HEK293 (cell line): ENCODE data around the gene GNRHR.

Source experiments
- ATF2 ChIP-seq: fragments of 450-650 bp; formaldehyde crosslinking; IDR thresholded peaks from 2 replicates; pipeline ENCODE4 v1.5.1; 2016; ENCODE audit warnings: missing biosample characterization, missing genetic modification characterization, low read depth
- CTCF ChIP-seq: fragments of 450-650 bp; formaldehyde crosslinking; IDR thresholded peaks from 2 replicates; pipeline ENCODE4 v1.5.1; 2016; ENCODE audit warnings: missing biosample characterization, missing genetic modification characterization
- PRDM2 ChIP-seq: fragments of 450-650 bp; formaldehyde crosslinking; IDR thresholded peaks from 2 replicates; pipeline ENCODE4 v1.5.1; 2016; ENCODE audit warnings: missing biosample characterization, missing genetic modification characterization, borderline replicate concordance
- ZBTB7A ChIP-seq: fragments of 450-650 bp; formaldehyde crosslinking; IDR thresholded peaks from 2 replicates; pipeline ENCODE4 v1.5.1; 2016; ENCODE audit warnings: low read depth, missing biosample characterization, missing genetic modification characterization
- ZFP41 ChIP-seq: fragments of 450-650 bp; formaldehyde crosslinking; IDR thresholded peaks from 2 replicates; pipeline ENCODE4 v1.5.1; 2016; ENCODE audit warnings: missing biosample characterization, missing genetic modification characterization, borderline replicate concordance
- ZNF311 ChIP-seq: fragments of 450-650 bp; formaldehyde crosslinking; IDR thresholded peaks from 2 replicates; pipeline ENCODE4 v1.5.1; 2017; ENCODE audit warnings: missing biosample characterization, missing genetic modification characterization, borderline replicate concordance
- ZNF548 ChIP-seq: fragments of 450-650 bp; formaldehyde crosslinking; IDR thresholded peaks from 2 replicates; pipeline ENCODE4 v1.5.1; 2016; ENCODE audit warnings: missing biosample characterization, missing genetic modification characterization
- ZNF555 ChIP-seq: fragments of 450-650 bp; formaldehyde crosslinking; conservative IDR thresholded peaks from 2 replicates; pipeline ENCODE4 v1.5.1; 2017; ENCODE audit warnings: missing biosample characterization, mild to moderate bottlenecking, missing genetic modification characterization, inconsistent platforms

- no peak for TF ChIP-seq CTCF
- TF ChIP-seq ZNF555 (tag by site-specific recombination) = no peak
- TF ChIP-seq ZNF311 (tag by site-specific recombination) = no peak
- no peak for TF ChIP-seq ZBTB7A (tag by site-specific recombination)
- no peak for TF ChIP-seq ATF2 (tag by site-specific recombination)
- no peak for TF ChIP-seq ZFP41 (tag by site-specific recombination)
- no peak for TF ChIP-seq ZNF548 (tag by site-specific recombination)
- no peak for TF ChIP-seq PRDM2 (tag by site-specific recombination)
These were observed 16.2 kb upstream of the GNRHR start for GRCh38 chr4:67770422-67770821.
